NCI-H82 (cell line): ENCODE results near the gene PCSK4.

ENCODE experiments used
- DNase-seq: peaks from one replicate; lab custom pipeline; 2025; lab: John Stamatoyannopoulos, UW

PCSK4 gene

DNA sequence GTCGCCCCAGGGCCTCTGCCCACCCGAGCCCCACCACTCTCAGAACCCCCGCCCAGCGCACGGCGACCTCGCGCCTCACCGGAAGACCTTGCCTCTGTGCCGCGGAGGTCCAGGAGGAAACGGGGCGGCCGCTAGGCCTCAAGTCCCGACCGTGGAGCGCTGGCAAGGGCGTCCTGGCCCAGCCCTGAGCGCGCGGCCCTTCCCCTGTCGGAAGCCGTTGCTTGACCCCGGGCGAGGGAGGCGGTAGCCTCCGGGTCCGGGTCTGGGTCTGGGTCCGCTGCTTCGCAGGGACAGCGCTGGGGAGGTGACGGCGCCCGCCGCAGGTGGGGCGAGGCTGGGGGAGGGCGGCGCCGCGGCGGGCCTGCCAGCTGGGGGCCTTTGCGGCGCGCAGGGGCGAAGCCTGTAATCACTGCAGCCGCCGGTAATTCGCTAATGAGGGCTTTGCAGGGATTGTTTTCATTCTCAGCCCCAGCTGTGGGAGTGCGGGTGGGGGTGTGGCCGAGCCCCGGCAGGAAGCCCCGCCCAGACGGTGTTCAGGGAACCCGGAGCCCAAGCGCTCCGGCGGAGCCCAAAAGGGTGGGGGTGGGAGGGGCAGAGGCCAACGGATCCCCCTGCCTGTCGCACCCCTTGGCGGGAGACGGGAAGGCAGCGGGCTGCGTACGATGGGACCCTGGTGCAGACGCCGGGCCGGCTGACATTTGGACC, 19.7 kb downstream of the PCSK4 start:
- peak; percentile 95 for DNase-seq

DNA sequence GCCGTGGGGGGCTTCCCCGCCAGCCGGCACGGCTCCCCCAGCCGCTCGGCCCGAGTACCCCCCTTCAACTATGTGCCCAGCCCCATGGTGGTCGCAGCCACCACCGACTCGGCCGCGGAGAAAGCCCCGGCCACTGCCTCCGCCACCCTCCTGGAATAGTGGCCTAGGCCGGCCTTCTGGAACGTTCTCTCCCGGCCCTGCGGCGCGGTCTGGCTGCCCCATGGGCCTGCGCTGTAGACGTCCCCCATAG, 20.2 kb downstream of the PCSK4 start:
- no peak for DNase-seq

DNA sequence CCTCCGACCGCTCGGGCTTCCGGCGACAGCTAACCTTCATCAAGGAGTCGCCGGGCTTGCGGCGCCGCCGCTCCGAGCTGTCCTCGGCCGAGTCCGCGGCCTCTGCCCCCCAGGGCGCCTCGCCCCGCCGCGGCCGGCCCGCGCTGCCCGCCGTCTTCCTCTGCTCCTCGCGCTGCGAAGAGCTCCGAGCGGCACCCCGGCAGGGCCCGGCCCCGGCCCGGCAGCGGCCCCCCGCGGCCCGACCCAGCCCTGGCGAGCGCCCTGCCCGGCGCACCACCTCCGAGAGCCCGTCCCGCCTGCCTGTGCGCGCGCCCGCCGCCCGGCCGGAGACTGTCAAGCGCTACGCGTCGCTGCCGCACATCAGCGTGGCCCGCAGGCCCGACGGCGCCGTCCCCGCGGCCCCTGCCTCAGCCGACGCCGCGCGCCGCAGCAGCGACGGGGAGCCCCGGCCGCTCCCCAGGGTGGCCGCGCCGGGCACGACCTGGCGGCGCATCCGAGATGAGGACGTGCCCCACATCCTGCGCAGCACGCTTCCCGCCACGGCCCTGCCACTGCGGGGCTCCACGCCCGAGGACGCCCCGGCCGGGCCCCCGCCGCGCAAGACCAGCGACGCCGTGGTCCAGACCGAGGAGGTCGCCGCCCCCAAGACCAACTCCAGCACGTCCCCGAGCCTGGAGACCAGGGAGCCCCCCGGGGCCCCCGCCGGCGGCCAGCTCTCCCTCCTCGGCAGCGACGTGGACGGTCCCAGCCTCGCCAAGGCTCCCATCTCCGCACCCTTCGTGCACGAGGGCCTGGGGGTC, 20.7 kb downstream of the PCSK4 start:
- no peak for DNase-seq

DNA sequence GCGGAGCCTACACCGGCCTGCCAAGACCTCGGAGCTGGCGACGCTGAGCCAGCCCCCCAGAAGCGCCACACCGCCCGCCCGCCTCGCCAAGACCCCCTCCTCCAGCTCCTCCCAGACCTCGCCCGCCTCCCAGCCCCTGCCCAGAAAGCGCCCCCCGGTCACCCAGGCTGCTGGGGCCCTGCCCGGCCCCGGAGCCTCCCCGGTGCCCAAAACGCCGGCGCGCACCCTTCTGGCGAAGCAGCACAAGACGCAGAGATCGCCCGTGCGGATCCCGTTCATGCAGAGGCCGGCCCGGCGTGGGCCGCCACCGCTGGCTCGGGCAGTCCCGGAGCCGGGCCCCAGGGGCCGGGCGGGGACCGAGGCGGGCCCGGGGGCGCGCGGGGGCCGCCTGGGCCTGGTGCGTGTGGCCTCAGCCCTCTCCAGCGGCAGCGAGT, 21.3 kb downstream of the PCSK4 start:
- DNase-seq, result no peak

DNA sequence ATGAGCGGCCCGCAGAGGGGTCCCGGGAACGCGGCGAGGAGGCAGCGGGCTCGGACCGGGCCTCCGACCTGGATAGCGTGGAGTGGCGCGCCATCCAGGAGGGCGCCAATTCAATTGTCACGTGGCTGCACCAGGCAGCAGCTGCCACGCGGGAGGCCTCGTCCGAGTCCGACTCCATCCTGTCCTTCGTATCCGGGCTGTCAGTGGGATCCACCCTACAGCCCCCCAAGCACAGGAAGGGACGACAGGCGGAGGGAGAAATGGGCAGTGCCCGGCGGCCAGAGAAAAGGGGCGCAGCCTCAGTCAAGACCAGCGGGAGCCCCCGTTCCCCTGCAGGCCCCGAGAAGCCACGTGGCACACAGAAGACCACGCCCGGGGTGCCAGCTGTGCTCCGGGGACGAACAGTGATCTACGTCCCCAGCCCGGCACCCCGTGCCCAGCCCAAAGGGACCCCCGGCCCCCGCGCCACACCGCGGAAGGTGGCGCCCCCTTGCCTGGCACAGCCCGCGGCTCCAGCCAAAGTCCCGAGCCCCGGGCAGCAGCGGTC, 21.8 kb downstream of the PCSK4 start:
- DNase-seq, result no peak

DNA sequence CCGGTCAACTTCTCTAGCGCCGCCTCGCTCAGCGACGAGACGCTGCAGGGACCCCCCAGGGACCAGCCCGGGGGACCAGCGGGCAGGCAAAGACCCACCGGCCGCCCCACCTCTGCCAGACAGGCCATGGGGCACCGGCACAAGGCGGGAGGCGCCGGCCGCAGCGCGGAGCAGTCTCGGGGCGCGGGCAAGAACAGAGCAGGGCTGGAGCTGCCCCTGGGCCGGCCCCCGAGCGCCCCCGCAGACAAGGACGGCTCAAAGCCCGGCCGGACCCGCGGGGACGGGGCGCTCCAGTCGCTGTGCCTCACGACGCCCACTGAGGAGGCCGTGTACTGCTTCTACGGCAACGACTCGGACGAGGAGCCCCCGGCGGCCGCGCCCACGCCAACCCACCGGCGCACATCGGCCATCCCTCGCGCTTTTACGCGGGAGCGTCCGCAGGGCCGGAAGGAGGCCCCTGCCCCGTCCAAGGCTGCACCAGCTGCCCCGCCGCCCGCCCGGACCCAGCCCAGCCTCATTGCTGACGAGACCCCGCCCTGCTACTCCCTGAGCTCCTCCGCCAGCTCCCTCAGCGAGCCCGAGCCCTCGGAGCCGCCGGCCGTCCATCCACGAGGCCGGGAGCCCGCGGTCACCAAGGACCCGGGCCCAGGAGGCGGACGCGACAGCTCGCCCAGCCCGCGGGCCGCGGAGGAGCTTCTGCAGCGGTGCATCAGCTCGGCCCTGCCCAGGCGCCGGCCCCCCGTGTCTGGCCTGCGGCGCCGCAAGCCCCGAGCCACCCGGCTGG, 22.5 kb downstream of the PCSK4 start:
- no peak for DNase-seq

DNA sequence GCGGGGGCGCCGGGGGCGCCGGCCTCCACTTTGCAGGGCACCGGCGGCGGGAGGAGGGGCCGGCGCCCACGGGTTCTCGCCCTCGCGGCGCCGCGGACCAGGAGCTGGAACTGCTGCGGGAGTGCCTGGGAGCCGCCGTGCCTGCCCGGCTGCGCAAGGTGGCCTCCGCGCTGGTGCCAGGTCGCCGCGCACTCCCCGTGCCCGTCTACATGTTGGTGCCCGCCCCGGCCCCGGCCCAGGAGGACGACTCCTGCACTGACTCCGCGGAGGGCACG, 23.0 kb downstream of the PCSK4 start:
- no peak for DNase-seq

DNA sequence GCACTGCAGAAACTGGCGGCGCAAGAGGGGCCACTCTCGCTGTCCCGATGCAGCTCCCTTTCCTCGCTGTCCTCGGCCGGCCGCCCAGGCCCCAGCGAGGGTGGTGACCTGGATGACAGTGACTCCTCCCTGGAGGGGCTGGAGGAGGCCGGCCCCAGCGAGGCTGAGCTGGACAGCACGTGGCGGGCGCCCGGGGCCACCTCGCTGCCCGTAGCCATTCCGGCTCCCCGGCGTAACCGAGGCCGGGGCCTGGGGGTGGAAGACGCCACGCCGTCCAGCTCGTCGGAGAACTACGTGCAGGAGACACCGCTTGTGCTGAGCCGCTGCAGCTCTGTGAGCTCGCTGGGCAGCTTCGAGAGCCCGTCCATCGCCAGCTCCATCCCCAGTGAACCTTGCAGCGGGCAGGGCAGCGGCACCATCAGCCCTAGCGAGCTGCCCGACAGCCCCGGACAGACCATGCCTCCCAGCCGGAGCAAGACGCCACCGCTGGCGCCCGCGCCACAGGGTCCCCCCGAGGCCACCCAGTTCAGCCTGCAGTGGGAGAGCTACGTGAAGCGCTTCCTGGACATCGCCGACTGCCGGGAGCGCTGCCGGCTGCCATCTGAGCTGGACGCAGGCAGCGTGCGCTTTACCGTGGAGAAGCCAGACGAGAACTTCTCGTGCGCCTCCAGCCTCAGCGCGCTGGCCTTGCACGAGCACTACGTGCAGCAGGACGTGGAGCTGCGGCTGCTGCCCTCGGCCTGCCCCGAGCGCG, 23.5 kb downstream of the PCSK4 start:
- no peak for DNase-seq

DNA sequence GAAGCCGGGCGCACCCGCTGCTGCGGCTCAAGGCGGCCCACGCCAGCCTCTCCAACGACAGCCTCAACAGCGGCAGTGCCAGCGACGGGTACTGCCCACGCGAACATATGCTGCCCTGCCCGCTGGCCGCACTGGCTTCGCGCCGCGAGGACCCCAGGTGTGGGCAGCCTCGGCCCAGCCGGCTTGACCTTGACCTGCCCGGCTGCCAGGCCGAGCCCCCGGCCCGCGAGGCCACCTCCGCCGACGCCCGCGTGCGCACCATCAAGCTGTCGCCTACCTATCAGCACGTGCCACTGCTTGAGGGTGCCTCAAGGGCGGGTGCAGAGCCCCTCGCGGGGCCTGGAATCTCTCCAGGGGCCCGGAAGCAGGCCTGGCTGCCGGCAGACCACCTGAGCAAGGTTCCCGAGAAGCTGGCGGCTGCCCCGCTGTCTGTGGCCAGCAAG, 24.1 kb downstream of the PCSK4 start:
- no peak for DNase-seq

DNA sequence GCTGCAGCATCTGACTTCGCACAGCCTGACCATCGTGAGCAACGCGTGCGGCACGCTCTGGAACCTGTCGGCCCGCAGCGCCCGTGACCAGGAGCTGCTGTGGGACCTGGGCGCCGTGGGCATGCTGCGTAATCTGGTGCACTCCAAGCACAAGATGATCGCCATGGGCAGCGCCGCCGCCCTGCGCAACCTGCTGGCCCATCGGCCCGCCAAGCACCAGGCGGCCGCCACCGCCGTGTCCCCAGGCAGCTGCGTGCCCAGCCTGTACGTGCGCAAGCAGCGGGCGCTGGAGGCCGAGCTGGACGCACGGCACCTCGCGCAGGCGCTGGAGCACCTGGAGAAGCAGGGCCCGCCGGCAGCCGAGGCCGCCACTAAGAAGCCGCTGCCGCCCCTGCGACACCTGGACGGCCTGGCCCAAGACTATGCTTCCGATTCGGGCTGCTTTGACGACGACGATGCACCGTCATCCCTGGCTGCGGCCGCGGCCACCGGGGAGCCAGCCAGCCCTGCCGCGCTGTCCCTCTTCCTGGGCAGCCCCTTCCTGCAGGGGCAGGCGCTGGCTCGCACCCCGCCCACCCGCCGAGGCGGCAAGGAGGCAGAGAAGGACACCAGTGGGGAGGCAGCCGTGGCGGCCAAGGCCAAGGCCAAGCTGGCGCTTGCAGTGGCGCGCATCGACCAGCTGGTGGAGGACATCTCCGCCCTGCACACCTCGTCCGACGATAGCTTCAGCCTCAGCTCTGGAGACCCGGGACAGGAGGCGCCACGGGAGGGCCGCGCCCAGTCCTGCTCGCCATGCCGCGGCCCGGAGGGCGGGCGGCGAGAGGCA, 24.7 kb downstream of the PCSK4 start:
- DNase-seq, result peak; percentile 53

DNA sequence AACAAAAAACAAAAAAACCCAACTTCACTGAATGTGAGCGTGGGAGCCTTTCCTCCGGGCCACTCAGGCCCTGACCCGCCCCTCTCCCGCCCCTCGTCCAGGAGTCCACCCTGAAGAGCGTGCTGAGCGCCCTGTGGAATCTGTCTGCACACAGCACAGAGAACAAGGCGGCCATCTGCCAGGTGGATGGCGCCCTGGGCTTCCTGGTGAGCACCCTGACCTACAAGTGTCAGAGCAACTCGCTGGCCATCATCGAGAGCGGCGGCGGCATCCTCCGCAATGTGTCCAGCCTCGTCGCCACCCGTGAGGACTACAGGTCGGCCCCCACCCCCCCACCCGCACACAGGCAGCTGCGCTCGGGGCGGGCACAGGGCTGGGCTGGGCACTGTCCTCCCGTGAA, 28.3 kb downstream of the PCSK4 start:
- DNase-seq, result no peak

DNA sequence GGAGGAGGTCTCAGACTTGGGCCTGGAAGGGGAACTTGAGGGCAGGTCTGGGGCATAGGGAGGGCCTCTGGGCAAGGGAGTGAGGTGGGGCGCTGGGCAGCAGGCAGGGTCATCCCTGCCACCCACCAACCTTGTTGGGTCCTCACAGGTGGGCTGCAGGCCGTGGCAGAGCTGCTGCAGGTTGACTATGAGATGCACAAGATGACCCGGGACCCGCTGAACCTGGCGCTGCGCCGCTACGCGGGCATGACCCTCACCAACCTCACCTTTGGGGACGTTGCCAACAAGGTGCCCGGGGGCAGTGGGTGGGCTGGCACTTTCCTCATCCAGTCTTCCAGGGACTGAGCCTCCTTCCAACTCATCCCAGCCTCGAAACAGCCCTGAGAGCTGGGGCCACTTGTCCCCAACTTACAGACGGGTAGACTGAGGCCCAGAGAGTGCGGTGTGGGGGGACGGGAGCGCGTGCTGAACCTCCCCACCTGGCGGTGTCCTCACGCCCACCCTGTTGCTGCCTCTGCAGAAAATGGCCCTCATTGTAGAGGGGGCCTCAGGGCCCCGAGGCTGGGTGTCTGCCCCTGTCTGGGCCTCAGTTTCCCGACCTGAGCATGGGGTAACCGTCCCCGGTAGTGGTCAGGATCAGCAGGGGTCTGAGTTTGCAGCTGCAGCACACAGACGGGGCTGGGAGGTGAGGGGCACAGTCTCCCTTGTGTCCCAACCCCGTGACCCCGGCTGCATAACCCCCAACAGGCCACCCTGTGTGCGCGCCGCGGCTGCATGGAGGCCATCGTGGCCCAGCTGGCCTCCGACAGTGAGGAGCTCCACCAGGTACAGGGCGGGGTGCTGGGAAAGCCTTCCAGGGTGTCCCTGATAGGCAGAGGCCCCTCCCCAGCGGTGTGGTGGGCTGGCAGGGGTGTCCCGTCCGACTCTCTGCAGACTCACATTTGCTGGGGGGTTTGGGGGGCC, 29.8 kb downstream of the PCSK4 start:
- no peak for DNase-seq

DNA sequence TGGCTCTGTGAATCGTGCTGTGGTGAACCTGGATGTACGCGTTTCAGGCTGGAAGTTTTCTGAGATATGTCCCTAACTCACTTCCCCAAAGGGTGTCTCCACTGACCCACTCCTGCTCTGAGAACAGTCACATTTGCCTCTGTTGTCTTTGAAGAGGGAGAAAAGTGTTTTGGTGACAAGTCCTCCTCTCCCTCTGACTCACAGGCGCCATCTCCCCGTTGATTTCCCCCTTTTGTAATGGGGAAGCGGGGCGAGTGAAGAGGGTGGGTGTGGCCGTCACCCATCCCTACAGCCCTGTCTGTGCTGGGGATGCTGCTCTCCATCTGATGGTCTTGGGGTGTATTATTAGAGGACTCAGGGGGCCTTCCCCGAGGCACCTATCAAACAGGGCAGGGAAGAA, 30.7 kb downstream of the PCSK4 start:
- no peak for DNase-seq

DNA sequence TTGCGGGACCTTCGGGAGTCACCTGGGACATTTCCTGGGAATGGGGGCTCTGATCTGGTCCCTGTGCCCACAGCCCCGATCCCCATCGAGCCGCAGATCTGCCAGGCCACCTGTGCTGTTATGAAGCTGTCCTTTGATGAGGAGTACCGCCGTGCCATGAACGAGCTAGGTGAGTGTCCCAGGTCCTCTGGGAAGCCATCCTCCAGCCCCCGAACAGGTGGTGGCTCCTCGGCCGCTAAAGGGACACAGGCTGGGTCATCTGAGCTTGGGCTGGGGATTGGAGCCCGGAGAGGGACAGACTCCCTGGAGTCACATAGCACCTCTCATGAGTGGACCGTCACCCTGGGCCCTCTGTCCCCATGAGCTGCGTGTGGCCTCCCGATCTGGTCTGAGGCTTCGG, 32.3 kb downstream of the PCSK4 start:
- no peak for DNase-seq

DNA sequence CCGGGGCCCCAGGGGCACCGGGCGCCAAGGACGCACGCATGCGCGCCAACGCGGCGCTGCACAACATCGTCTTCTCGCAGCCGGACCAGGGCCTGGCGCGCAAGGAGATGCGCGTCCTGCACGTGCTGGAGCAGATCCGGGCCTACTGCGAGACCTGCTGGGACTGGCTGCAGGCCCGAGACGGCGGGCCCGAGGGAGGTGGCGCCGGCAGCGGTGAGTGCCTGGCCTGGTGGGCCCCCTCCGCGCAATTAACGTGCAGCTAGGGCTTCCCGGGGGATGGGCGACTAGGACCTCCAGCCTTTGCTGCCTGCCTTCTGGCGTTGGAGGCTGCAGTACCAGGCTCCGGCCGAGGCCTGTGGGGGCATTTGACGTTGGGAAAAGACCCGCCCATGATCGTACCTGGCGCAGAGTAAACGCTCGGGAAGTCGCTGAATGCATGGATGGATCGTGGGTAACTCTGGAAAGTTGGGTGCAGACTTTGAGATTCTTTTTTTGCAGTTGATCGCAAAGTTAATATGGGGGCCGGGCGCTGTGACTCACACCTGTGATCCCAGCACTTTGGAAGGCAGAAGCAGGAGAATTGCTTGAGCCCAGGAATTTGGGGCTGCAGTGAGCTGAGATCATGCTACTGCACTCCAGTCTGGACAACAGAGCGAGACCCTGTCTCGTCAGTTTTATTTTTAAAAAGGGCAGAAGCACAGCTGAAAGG, 33.0 kb downstream of the PCSK4 start:
- no peak for DNase-seq

DNA sequence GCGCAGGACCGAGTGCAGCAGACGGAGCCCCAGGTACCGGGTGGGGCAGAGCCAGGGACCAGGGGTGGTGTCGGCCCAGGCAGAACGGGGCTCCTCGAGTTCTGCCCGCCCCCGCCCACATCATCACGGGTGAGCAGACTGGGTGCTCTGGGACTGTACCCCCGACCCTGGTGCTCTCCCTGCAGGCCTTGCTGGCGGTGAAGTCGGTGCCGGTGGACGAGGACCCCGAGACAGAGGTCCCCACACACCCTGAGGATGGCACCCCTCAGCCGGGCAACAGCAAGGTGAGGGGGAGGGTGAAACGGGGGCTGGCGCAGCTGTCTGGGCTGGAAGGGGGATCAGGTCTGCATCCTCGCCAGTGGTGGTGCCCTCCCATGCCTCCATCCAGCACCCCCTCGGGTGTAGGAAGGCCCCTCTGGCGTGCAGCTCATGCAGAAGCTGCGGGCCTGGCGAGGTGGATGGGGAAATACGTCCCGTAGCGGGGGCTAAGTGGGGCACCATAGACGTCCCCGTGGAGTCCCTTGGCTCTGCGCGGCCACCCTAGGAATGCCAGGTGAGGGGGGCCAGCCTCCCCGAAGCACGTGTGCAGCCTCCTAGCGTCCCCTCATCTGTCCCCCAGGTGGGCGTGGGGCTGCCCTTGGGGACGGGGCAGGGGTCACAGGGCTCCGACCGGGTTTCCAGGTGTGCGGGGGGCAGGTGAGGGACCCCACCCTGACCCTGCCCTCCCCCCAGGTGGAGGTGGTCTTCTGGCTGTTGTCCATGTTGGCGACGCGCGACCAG, 33.8 kb downstream of the PCSK4 start:
- no peak for DNase-seq

DNA sequence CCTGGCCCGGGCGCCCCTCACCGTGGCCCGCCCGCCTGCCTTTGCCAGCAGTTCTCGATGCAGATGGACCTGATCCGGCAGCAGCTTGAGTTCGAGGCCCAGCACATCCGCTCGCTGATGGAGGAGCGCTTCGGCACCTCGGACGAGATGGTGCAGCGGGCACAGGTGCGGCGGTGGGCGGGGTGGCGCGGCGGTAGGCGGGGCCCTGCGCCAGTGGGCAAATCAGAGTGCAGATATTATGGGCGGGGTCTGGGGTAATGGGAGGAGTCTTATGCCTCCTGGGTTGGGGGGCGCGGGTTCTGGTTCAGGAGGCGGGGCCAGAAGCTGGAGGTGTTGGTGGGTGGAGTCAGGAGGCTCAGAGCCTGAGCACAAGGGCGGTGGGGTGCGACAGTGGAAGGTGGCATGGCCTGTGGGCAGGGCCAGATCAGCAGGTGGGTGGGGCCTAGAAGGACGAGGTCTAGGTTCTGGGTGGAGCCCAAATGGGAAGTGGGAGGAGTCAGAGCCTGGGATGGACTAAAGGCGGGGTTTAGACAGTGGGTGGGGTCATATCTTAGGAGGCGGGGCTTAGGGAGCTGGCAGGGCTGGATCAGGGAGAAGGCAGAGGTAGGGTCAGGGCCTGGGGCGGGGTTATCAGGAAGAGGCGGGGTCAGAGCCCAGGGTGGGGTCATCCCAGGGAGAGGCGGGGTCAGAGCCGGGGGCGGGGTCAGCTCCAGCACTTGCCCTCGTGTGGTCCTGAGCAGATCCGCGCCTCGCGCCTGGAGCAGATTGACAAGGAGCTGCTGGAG, 34.6 kb downstream of the PCSK4 start:
- DNase-seq, result peak; percentile 86

DNA sequence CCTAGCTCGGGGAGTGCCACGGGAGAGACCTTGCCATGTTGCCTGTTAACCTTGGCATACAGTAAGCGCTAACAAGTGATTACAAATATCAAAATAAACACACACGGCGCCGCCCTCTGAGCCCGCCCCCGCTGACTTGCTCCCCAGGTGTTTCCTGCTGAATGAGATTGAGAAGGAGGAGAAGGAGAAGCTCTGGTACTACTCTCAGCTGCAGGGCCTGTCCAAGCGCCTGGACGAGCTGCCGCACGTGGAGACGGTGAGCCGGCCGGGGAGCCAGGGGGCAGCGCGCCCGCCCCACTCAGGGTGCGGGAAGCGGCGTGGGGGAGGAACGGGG, 35.2 kb downstream of the PCSK4 start:
- DNase-seq, result no peak
